NT2/D1 (cell line): ENCODE measurements around the gene TRIM5.
"Not testable (repeated sequence)": the region's sequence is repeated elsewhere in the genome, so short reads cannot be mapped to it uniquely, and the experiment has no call there.

Experiments used
- DNase-seq: peaks from one replicate; pipeline ENCODE4 v3.0.0-alpha.2; 2011; ENCODE audit warnings: low read depth, low spot score
- H3K27me3 ChIP-seq: 2 replicates; pipeline ENCODE4 v1.6.0; 2011; ENCODE audit warnings: mild to moderate bottlenecking; ENCODE audit not compliant: insufficient read length, insufficient read depth
- H3K36me3 ChIP-seq: 2 replicates; pipeline ENCODE4 v1.6.1; 2011; ENCODE audit warnings: mild to moderate bottlenecking, low read length, mixed read lengths; ENCODE audit not compliant: insufficient read depth, insufficient read length
- H3K4me1 ChIP-seq: 2 replicates; pipeline ENCODE4 v1.5.1; 2011; ENCODE audit not compliant: insufficient read depth, insufficient read length
- H3K4me3 ChIP-seq: 2 replicates; pipeline ENCODE4 v1.5.1; 2011; ENCODE audit warnings: low read depth; ENCODE audit not compliant: insufficient read length
- H3K9ac ChIP-seq: 2 replicates; pipeline ENCODE4 v1.6.0; 2011; ENCODE audit warnings: low read depth; ENCODE audit not compliant: insufficient read length
- H3K9me3 ChIP-seq: 2 replicates; pipeline ENCODE4 v1.5.1; 2011; ENCODE audit warnings: mild to moderate bottlenecking, low read length; ENCODE audit not compliant: insufficient read depth
- SUZ12 ChIP-seq: IDR thresholded peaks from 2 replicates; pipeline ENCODE4 v1.6.1; 2011; ENCODE audit not compliant: insufficient read length, insufficient read depth; ENCODE audit errors: extremely low read depth
- YY1 ChIP-seq: IDR thresholded peaks from 2 replicates; pipeline ENCODE4 v1.6.1; 2011; ENCODE audit not compliant: insufficient read length, insufficient read depth
- ZNF274 ChIP-seq: IDR thresholded peaks from 2 replicates; pipeline ENCODE4 v1.6.1; 2011; ENCODE audit warnings: mild to moderate bottlenecking, low read depth, low read length

Gene TRIM5

GRCh38 chr11:5666402-5666793, 18.5 kb downstream of the TRIM5 start:
- Histone ChIP-seq H3K4me1 (no peaks in the 10 kb centered on the region), H3K4me3 (no peak overlapping the region), H3K9ac (no peak overlapping the region), H3K9me3 (no peaks in the 10 kb centered on the region), H3K36me3 (peaks cover 55% of the 10 kb centered on the region), H3K27me3 (no peaks in the 10 kb centered on the region)
- TF ChIP-seq SUZ12 (no peak), YY1 (no peak), ZNF274 (no peak)
- no peak for DNase-seq

GRCh38 chr11:5665746-5666401, 19.0 kb downstream of the TRIM5 start:
- H3K9me3 ChIP-seq = no peaks in the 10 kb centered on the region
- no peak overlapping the region for H3K9ac ChIP-seq
- no peaks in the 10 kb centered on the region for H3K4me1 ChIP-seq
- no peak for TF ChIP-seq SUZ12
- no peak for TF ChIP-seq YY1
- no peak for TF ChIP-seq ZNF274
- H3K4me3 ChIP-seq = no peak overlapping the region
- peaks cover 51% of the 10 kb centered on the region for H3K36me3 ChIP-seq
- no peaks in the 10 kb centered on the region for H3K27me3 ChIP-seq
- DNase-seq = no peak

- Histone ChIP-seq H3K4me3 (no peak overlapping the region), H3K9ac (no peak overlapping the region), H3K27me3 (no peaks in the 10 kb centered on the region), H3K36me3 (peaks cover 44% of the 10 kb centered on the region), H3K4me1 (no peaks in the 10 kb centered on the region), H3K9me3 (no peaks in the 10 kb centered on the region)
- TF ChIP-seq ZNF274 = no peak
- no peak for TF ChIP-seq YY1
- TF ChIP-seq SUZ12 = no peak
- no peak for DNase-seq
These were observed 19.8 kb downstream of the TRIM5 start for GRCh38 chr11:5665051-5665570.

DNA sequence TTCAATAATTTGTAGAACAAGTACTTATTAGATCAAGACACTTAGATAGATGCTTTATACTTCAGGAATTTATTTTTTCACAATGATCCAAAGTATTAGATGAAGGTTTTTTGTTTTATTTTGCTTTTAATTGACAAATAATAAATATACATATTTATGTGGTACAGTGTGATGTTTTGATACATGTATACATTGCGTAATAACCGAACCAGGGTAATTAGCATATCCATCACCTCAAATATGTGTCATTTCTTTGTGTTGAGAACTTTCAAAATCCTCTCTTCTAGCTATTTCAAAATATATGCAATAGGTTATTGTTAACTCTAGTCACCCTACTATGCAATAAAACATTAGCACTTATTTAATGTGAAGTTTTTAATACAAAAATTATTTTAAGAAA, 21.4 kb downstream of the TRIM5 start:
- no peak overlapping the region for H3K4me3 ChIP-seq
- H3K36me3 ChIP-seq = peaks cover 36% of the 10 kb centered on the region
- H3K4me1 ChIP-seq = no peaks in the 10 kb centered on the region
- no peak for DNase-seq
- no peak for TF ChIP-seq YY1
- TF ChIP-seq SUZ12 = no peak
- TF ChIP-seq ZNF274 = no peak
- no peaks in the 10 kb centered on the region for H3K27me3 ChIP-seq
- no peak overlapping the region for H3K9ac ChIP-seq
- H3K9me3 ChIP-seq = no peaks in the 10 kb centered on the region

DNA sequence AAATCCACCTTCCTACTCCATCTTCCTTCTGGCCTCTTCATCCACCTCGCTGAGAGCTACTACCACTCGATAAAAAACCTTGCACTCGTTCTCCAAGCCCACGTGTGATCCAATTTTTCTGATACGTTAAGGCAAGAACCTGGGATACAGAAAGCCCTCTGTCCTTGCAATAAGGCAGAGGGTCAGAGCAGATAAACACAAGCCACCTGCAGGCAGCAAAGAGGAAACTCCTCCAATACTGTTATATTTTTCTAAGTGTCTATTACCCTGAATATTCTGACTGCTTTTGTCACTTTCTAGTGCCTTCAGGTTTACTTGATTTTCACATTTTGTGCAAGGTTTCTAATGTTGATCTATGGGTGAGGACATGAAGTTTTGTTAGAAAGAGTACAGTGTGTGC, 26.6 kb downstream of the TRIM5 start:
- DNase-seq = no peak
- Histone ChIP-seq H3K9me3 (no peaks in the 10 kb centered on the region), H3K27me3 (no peaks in the 10 kb centered on the region), H3K4me3 (no peak overlapping the region), H3K4me1 (no peaks in the 10 kb centered on the region), H3K9ac (no peak overlapping the region), H3K36me3 (peaks cover 10% of the 10 kb centered on the region)
- TF ChIP-seq ZNF274 (no peak), SUZ12 (no peak), YY1 (no peak)

DNA sequence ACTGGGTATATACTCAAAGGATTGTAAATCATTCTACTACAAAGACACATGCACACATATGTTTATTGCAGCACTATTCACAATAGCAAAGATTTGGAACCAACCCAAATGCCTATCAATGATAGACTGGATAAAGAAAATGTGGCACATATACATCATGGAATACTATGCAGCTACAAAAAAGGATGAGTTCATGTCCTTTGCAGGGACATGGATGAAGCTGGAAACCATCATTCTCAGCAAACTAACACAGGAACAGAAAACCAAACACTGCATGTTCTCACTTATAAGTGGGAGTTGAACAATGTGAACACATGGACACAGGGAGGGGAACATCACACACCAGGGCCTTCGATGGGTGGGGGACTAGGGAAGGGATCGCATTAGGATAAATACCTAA, 27.9 kb downstream of the TRIM5 start:
- not testable (repeated sequence) for H3K4me1 ChIP-seq, DNase-seq, H3K36me3 ChIP-seq, H3K27me3 ChIP-seq, H3K9ac ChIP-seq, H3K9me3 ChIP-seq, H3K4me3 ChIP-seq

DNA sequence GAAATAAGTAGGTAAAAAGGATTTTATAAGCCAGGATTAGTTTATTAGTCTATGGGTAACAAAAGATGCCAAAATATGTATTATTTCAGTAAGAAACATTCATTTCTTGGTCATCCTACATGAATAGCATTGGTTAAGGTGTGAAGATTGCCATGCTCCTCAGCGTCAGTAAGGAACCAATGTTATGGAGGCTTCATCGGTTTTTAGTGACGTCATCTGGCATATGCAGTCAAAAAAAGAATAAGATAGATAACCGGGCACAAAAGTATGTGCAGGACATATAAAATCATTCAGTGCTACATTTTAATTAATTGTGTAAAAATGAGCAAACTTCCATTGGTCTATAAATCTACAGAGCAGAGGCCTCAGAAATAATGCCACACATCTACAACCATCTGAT, 29.4 kb downstream of the TRIM5 start:
- no peaks in the 10 kb centered on the region; the same call in 1 of the 2 replicates for H3K9me3 ChIP-seq
- no peak for DNase-seq
- no peaks in the 10 kb centered on the region for H3K4me1 ChIP-seq
- H3K27me3 ChIP-seq = no peaks in the 10 kb centered on the region
- TF ChIP-seq SUZ12 (no peak), ZNF274 (no peak), YY1 (no peak)
- no peak overlapping the region for H3K9ac ChIP-seq
- no peak overlapping the region for H3K4me3 ChIP-seq
- no peaks in the 10 kb centered on the region for H3K36me3 ChIP-seq

GRCh38 chr11:5646139-5646538, 38.7 kb downstream of the TRIM5 start:
- Histone ChIP-seq H3K27me3 (no peaks in the 10 kb centered on the region), H3K9ac (no peak overlapping the region), H3K9me3 (no peaks in the 10 kb centered on the region), H3K36me3 (no peaks in the 10 kb centered on the region), H3K4me3 (no peak overlapping the region), H3K4me1 (no peaks in the 10 kb centered on the region)
- no peak for DNase-seq
- no peak for TF ChIP-seq SUZ12
- TF ChIP-seq YY1 = no peak
- no peak for TF ChIP-seq ZNF274
